Activated CD4-positive, alpha-beta memory T cell treated with anti-CD3 and anti-CD28 coated beads for 36 hours (primary cell): ENCODE measurements around the gene MAST4. TPM values are rescaled to one million over a fixed set of nuclear protein-coding genes. Genes with fewer than 3 reads are reported as not detected.

Source experiments
- CTCF ChIA-PET: fragments of 350-600 bp; sonication (Branson Sonifier 250); formaldehyde crosslinking; loops from one replicate; lab custom pipeline; 2021; ENCODE audit warnings: antibody characterized with exemption, inconsistent platforms; lab: Charles Lee
- POLR2A ChIA-PET: fragments of 350-600 bp; sonication (Branson Sonifier 250); formaldehyde crosslinking; loops from one replicate; lab custom pipeline; 2021; ENCODE audit warnings: antibody characterized with exemption; lab: Charles Lee
- DNase-seq: peaks from one replicate; pipeline ENCODE4 v3.0.0-alpha.2; 2020
- H3K27ac Mint-ChIP-seq: one replicate; pipeline ENCODE4 v1.8.0; 2021; ENCODE audit warnings: mixed read lengths
- H3K27me3 Mint-ChIP-seq: one replicate; pipeline ENCODE4 v1.8.0; 2021; ENCODE audit warnings: mixed read lengths
- H3K36me3 Mint-ChIP-seq: one replicate; pipeline ENCODE4 v1.8.0; 2021; ENCODE audit warnings: mixed read lengths
- H3K4me1 Mint-ChIP-seq: one replicate; pipeline ENCODE4 v1.8.0; 2021; ENCODE audit warnings: low read depth, mixed read lengths
- H3K4me3 Mint-ChIP-seq: one replicate; pipeline ENCODE4 v1.8.0; 2021; ENCODE audit warnings: mild to moderate bottlenecking, mixed read lengths
- H3K9me3 Mint-ChIP-seq: one replicate; pipeline ENCODE4 v1.8.0; 2021; ENCODE audit warnings: mixed read lengths
- intact Hi-C: fragments of 100-400 bp; cut with micrococcal nuclease; formaldehyde crosslinking; loops from one replicate; pipeline ENCODE4 v1.15.1; 2023
- total RNA-seq, 2 experiments: library from RNA; stranded (reverse); gene quantifications; one replicate each; pipeline ENCODE4 v1.2.3, GENCODE V29; 2021

MAST4 gene
- total RNA-seq, 2 experiments from 2014 or later = 30.2 to 30.3 TPM

DNA sequence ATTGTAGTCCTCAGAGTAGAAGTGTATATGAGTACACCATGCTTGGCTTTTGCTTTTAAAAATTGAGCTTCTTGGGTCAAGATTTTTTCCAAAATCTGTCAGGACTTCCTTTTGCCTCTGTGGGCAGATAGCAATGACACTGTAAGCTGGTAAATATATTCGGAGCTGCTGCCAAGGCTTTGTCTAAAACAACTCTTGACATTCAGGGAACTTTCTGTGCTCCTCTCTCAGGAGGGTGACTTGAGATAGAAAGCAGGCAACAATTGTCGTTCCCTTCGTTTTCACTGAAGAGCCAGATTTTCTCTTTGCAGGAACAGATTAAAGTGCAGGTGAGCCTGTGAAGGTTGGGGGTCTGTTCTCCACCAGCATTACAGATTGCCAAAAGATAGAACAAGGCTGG, 230.5 kb downstream of the MAST4 start:
- no peak overlapping the region for H3K27ac Mint-ChIP-seq
- no peak overlapping the region for H3K4me3 Mint-ChIP-seq
- peaks cover 4% of the 10 kb centered on the region for H3K27me3 Mint-ChIP-seq
- intact Hi-C loops = loop anchor here (5.0 kb wide), 3 partner anchors 36 to 381 kb away; no protein-coding TSS in a partner anchor
- DNase-seq = no peak
- CTCF ChIA-PET = interaction anchor here (5.4 kb wide), 1 partner anchor 13 kb away, joined by 40 read pairs; no protein-coding TSS in a partner anchor
- POLR2A ChIA-PET = no interaction called here
- H3K36me3 Mint-ChIP-seq = no peaks in the 10 kb centered on the region
- peaks cover 50% of the 10 kb centered on the region for H3K4me1 Mint-ChIP-seq
- no peaks in the 10 kb centered on the region for H3K9me3 Mint-ChIP-seq

DNA sequence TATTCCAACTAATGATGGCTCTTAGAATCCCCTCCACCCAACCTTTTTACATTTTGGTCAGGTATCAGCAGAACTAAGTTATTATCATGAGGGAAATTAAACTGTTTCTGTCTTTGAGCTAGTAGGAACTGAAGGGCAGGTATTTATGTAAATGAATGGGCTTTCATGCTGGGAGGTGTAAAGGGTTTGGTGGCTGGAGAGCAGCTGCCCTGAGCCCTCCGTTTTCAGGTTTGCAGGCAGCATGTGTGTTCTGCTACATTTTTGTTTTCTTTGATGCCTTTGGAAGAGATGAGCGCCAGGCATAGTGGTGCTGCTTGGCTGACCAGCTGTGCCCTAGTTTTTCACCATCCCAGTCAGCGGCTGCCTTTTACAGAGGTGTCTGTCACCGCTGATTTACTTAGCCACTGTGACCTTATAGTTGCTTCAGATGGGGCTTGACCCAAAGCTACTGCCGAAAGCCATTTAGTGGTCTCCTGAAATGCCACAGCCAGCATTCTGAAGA, 231.9 kb downstream of the MAST4 start:
- DNase-seq = no peak
- ChIA-PET CTCF (interaction anchor here (1.0 to 5.4 kb wide), 6 partner anchors 9 to 522 kb away, joined by 3 to 41 read pairs (median 12); no protein-coding TSS in a partner anchor), POLR2A (interaction anchor here (0.9 to 3.1 kb wide), 5 partner anchors 9 to 378 kb away, joined by 3 to 24 read pairs (median 8); no protein-coding TSS in a partner anchor)
- intact Hi-C loops = loop anchor here (2.0 to 5.0 kb wide), 5 partner anchors 34 to 379 kb away; no protein-coding TSS in a partner anchor
- peak overlapping the region; percentile 87 for H3K27ac Mint-ChIP-seq
- no peaks in the 10 kb centered on the region for H3K9me3 Mint-ChIP-seq
- H3K36me3 Mint-ChIP-seq = no peaks in the 10 kb centered on the region
- peak overlapping the region; percentile 85 for H3K4me3 Mint-ChIP-seq
- H3K27me3 Mint-ChIP-seq = peaks cover 13% of the 10 kb centered on the region
- H3K4me1 Mint-ChIP-seq = peaks cover 36% of the 10 kb centered on the region

DNA sequence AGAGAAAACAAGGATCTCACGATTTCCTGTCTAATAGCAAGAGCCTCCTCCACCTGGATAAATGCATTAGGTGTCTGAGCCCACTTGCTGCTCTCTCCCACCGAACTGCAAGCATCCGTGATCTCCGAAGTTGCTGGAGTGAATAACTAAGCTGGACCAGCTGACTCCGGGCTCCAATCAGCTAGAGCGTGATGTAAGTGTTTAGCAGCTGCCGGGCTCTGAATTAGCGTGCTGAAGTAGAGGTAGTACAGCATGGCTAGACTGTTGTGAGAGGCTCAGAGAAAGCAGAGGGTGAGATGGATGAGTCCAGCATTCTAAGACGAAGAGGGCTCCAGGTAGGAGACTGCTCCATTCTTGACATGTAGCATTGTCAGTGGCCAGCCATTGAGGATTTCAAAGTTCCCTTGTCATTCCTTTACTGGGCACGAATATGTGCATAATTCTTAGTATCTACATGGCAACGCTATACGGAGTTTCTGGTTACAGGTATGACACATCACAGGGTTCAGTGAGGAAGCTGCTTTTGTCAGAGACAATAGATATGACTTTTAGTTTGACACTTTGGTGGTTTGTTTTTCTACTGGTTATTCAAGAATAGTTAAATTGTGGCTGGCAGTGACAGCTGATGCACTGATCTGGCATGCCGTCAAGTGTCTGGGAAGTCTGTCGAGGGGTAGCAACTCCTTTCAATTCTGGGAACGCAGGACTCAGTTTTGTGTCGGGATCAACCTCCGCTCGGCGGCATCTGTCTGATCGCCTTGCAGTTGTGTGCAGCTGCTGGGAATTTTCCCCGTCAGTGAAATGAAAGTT, 232.6 kb downstream of the MAST4 start:
- CTCF ChIA-PET = interaction anchor here (0.9 to 5.4 kb wide), 8 partner anchors 9 to 523 kb away, joined by 3 to 41 read pairs (median 5); no protein-coding TSS in a partner anchor
- DNase-seq = peak; percentile 78
- no peaks in the 10 kb centered on the region for H3K9me3 Mint-ChIP-seq
- intact Hi-C loops = loop anchor here (1.0 to 5.0 kb wide), 6 partner anchors 12 to 379 kb away; no protein-coding TSS in a partner anchor
- POLR2A ChIA-PET = interaction anchor here (0.9 to 3.1 kb wide), 7 partner anchors 9 to 378 kb away, joined by 3 to 24 read pairs (median 6); no protein-coding TSS in a partner anchor
- peaks cover 15% of the 10 kb centered on the region for H3K27me3 Mint-ChIP-seq
- H3K4me3 Mint-ChIP-seq = peak overlapping the region; percentile 85
- peaks cover 29% of the 10 kb centered on the region for H3K4me1 Mint-ChIP-seq
- peak overlapping the region; percentile 87 for H3K27ac Mint-ChIP-seq
- no peaks in the 10 kb centered on the region for H3K36me3 Mint-ChIP-seq

DNA sequence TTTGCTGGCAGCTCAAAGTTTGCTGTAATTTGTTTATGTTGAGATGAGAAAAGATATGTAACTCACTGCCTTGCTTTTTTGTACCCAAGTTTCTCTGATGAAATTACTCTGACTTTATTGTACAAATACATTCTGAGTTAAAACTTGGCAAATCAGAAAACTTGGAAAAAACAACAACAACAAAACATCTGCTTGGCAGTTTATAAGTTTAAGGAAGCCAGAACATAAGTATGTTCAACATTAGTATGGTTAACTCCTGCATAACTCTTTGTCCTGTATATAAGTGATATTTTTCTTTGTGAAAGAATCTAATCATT, 233.1 kb downstream of the MAST4 start:
- Mint-ChIP-seq H3K36me3 (no peaks in the 10 kb centered on the region), H3K4me3 (peak overlapping the region; percentile 85), H3K4me1 (peaks cover 24% of the 10 kb centered on the region), H3K27me3 (peaks cover 20% of the 10 kb centered on the region), H3K9me3 (no peaks in the 10 kb centered on the region), H3K27ac (peak overlapping the region; percentile 87)
- CTCF ChIA-PET = interaction anchor here (0.9 to 5.4 kb wide), 9 partner anchors 8 to 523 kb away, joined by 3 to 41 read pairs (median 6); no protein-coding TSS in a partner anchor
- intact Hi-C loops = loop anchor here (1.0 to 5.0 kb wide), 6 partner anchors 11 to 378 kb away; no protein-coding TSS in a partner anchor
- POLR2A ChIA-PET = interaction anchor here (1.2 to 3.1 kb wide), 5 partner anchors 10 to 175 kb away, joined by 4 to 24 read pairs (median 6); no protein-coding TSS in a partner anchor
- DNase-seq = no peak

- H3K9me3 Mint-ChIP-seq = no peaks in the 10 kb centered on the region
- H3K4me3 Mint-ChIP-seq = peak overlapping the region; percentile 31
- no peak for DNase-seq
- no peaks in the 10 kb centered on the region for H3K36me3 Mint-ChIP-seq
- intact Hi-C loops = loop anchor here (1.0 to 5.0 kb wide), 6 partner anchors 10 to 377 kb away; no protein-coding TSS in a partner anchor
- ChIA-PET CTCF (interaction anchor here (1.1 to 5.4 kb wide), 8 partner anchors 8 to 522 kb away, joined by 3 to 41 read pairs (median 9); no protein-coding TSS in a partner anchor), POLR2A (interaction anchor here (1.9 to 3.1 kb wide), 2 partner anchors 11 to 12 kb away, joined by 5 to 24 read pairs; no protein-coding TSS in a partner anchor)
- H3K27me3 Mint-ChIP-seq = peaks cover 22% of the 10 kb centered on the region
- no peak overlapping the region for H3K27ac Mint-ChIP-seq
- H3K4me1 Mint-ChIP-seq = peaks cover 22% of the 10 kb centered on the region
Measured at GRCh38 chr5:66829826-66830225, 233.6 kb downstream of the MAST4 start.

- no peaks in the 10 kb centered on the region for H3K36me3 Mint-ChIP-seq
- H3K4me1 Mint-ChIP-seq = peaks cover 22% of the 10 kb centered on the region
- no peak for DNase-seq
- ChIA-PET POLR2A (interaction anchor here (3.1 kb wide), 1 partner anchor 10 kb away, joined by 24 read pairs; no protein-coding TSS in a partner anchor), CTCF (interaction anchor here (0.8 to 5.4 kb wide), 9 partner anchors 9 to 524 kb away, joined by 3 to 41 read pairs (median 9); no protein-coding TSS in a partner anchor)
- H3K27me3 Mint-ChIP-seq = peaks cover 22% of the 10 kb centered on the region
- H3K9me3 Mint-ChIP-seq = no peaks in the 10 kb centered on the region
- H3K27ac Mint-ChIP-seq = no peak overlapping the region
- intact Hi-C loops = no loop called here
- H3K4me3 Mint-ChIP-seq = peak overlapping the region; percentile 20
Measured at GRCh38 chr5:66830636-66831035, 234.4 kb downstream of the MAST4 start.

- H3K27me3 Mint-ChIP-seq = peaks cover 23% of the 10 kb centered on the region
- intact Hi-C loops = loop anchor here (1.0 to 2.0 kb wide), 5 partner anchors 10 to 367 kb away; no protein-coding TSS in a partner anchor
- ChIA-PET CTCF (interaction anchor here (0.9 to 4.7 kb wide), 7 partner anchors 10 to 44 kb away, joined by 3 to 41 read pairs (median 5); no protein-coding TSS in a partner anchor), POLR2A (interaction anchor here (0.9 to 2.0 kb wide), 5 partner anchors 11 to 367 kb away, joined by 3 to 24 read pairs (median 4); no protein-coding TSS in a partner anchor)
- DNase-seq = no peak
- no peak overlapping the region for H3K27ac Mint-ChIP-seq
- H3K4me3 Mint-ChIP-seq = no peak overlapping the region
- H3K9me3 Mint-ChIP-seq = no peaks in the 10 kb centered on the region
- H3K4me1 Mint-ChIP-seq = peaks cover 52% of the 10 kb centered on the region
- no peaks in the 10 kb centered on the region for H3K36me3 Mint-ChIP-seq
Measured at GRCh38 chr5:66839636-66840185, 243.5 kb downstream of the MAST4 start.

DNA sequence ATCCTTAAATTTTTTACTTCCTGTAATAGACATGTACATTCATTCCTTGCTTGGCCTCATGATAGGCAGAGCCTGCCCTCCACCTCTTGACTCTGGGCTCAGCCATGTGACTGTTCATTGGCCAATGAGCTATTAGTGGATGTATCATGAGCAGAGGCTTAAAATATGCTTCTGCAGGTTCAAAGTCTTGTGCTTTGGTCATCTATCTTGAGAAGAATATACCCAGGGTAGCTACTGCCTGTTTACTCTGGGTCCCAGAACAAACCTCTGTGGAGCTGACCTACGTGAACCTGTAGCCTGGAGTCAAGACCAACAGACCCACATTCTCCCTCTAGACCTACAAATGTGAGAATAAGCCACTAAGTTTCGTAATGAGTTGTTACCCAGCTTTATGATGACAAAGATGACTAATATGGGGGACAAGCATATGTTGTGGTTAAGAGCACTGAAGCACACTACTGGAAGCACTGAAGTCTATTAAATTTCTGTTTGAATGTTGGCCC, 244.4 kb downstream of the MAST4 start:
- Mint-ChIP-seq H3K4me3 (no peak overlapping the region), H3K36me3 (no peaks in the 10 kb centered on the region), H3K27ac (peak overlapping the region; percentile 88), H3K4me1 (peaks cover 52% of the 10 kb centered on the region), H3K27me3 (peaks cover 25% of the 10 kb centered on the region), H3K9me3 (no peaks in the 10 kb centered on the region)
- POLR2A ChIA-PET = interaction anchor here (0.6 to 2.0 kb wide), 6 partner anchors 12 to 366 kb away, joined by 3 to 24 read pairs (median 4); no protein-coding TSS in a partner anchor
- DNase-seq = peak; percentile 60
- CTCF ChIA-PET = interaction anchor here (0.6 to 4.7 kb wide), 7 partner anchors 11 to 43 kb away, joined by 3 to 41 read pairs (median 5); no protein-coding TSS in a partner anchor
- intact Hi-C loops = loop anchor here (1.0 to 2.0 kb wide), 5 partner anchors 11 to 366 kb away; no protein-coding TSS in a partner anchor

DNA sequence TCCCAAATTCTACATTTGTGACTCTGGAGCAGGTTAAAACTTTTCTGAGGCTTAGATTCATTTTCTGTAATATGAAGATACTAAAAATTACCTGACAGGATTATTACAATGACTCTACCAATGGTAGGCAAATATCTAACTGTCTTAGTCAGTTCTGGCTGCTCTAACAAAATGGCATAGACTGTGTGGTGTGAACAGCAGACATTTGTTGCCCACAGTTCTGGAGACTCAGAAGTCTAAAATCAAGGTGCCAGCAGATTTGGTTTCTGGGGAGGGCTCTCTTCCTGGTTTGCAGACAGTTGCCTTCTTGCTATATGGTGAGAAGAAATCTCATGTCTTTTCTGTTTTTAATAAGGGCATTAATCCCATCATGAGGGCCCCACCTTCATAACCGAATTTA, 245.1 kb downstream of the MAST4 start:
- Mint-ChIP-seq H3K36me3 (no peaks in the 10 kb centered on the region), H3K4me3 (no peak overlapping the region), H3K27ac (peak overlapping the region; percentile 88), H3K9me3 (no peaks in the 10 kb centered on the region), H3K4me1 (peaks cover 52% of the 10 kb centered on the region), H3K27me3 (peaks cover 25% of the 10 kb centered on the region)
- POLR2A ChIA-PET = interaction anchor here (1.6 to 2.0 kb wide), 4 partner anchors 12 to 366 kb away, joined by 4 to 24 read pairs (median 5); no protein-coding TSS in a partner anchor
- CTCF ChIA-PET = interaction anchor here (1.9 to 4.7 kb wide), 3 partner anchors 12 to 27 kb away, joined by 8 to 41 read pairs (median 9); no protein-coding TSS in a partner anchor
- DNase-seq = no peak
- intact Hi-C loops = loop anchor here (2.0 kb wide), 2 partner anchors 24 to 366 kb away; no protein-coding TSS in a partner anchor

DNA sequence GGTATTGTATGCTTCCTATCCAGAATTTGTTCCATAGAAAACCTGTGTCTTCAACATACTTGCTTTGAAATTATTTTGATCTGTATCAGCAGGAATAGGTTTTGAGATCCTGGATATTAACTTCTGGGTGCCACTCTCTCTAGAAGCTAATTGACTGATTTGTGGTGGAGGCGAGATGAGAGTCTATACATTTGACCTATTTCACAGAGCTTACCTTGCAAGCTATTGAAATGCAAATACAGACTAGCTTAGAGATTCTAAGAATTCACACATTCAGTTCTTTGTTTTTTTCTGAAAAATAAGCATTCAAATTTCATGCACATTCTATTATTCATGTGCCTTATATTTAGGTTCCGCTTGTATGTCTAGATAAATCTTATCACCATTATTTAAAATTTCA, 246.3 kb downstream of the MAST4 start:
- H3K27ac Mint-ChIP-seq = no peak overlapping the region
- no peaks in the 10 kb centered on the region for H3K9me3 Mint-ChIP-seq
- H3K4me3 Mint-ChIP-seq = no peak overlapping the region
- no peaks in the 10 kb centered on the region for H3K36me3 Mint-ChIP-seq
- H3K4me1 Mint-ChIP-seq = peaks cover 52% of the 10 kb centered on the region
- ChIA-PET CTCF (interaction anchor here (1.2 to 4.7 kb wide), 2 partner anchors 13 to 534 kb away, joined by 4 to 41 read pairs; no protein-coding TSS in a partner anchor), POLR2A (interaction anchor here (1.7 kb wide), 1 partner anchor 13 kb away, joined by 5 read pairs; no protein-coding TSS in a partner anchor)
- H3K27me3 Mint-ChIP-seq = peaks cover 29% of the 10 kb centered on the region
- no peak for DNase-seq
- intact Hi-C loops = no loop called here
